ENCODE results near the gene CTNND2.

Gene CTNND2

GRCh38 chr5:11289733-11290132, 614.5 kb downstream of the CTNND2 start:
- DNase-seq (ENCODE audit: low read depth) = no peak
- TF ChIP-seq CTCF (IDR thresholded peaks at IDR 0.05; ENCODE audit: control insufficient read depth, extremely low read depth, insufficient read depth) = no peak; the same call in 1 of the 2 replicates
- no peak overlapping the region for H3K4me3 ChIP-seq (ENCODE audit: low read depth, low read length)

- no peak for TF ChIP-seq CTCF (IDR thresholded peaks at IDR 0.05; ENCODE audit: control insufficient read depth, extremely low read depth, insufficient read depth)
- no peak for DNase-seq (ENCODE audit: low read depth)
- no peak overlapping the region for H3K4me3 ChIP-seq (ENCODE audit: low read depth, low read length)
Measured at GRCh38 chr5:11289208-11289607, 615.0 kb downstream of the CTNND2 start.

DNA sequence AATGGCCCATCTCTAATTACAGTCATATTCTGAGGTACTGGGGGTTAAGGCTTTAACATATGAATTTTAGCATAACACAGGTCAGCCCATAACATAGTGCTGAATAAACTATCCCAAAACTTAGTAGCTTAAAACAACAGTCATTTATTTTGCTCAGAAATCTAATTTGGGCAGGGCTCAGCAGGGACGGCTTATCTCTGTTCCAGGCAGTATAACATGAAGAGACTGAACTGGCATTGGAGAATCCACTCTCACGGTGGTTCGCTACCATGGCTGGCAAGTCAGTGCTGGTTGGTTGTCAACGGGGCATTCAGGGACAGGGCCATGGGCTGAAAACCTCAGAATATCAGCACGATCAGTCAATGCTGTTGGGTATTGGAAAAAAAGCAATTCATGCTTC, 622.4 kb downstream of the CTNND2 start:
- H3K4me3 ChIP-seq (ENCODE audit: low read depth, low read length) = no peak overlapping the region
- TF ChIP-seq CTCF (IDR thresholded peaks at IDR 0.05; ENCODE audit: control insufficient read depth, extremely low read depth, insufficient read depth) = no peak
- no peak for DNase-seq (ENCODE audit: low read depth)

GRCh38 chr5:11277323-11277722, 626.9 kb downstream of the CTNND2 start:
- DNase-seq (ENCODE audit: low read depth) = no peak
- no peak overlapping the region for H3K4me3 ChIP-seq (ENCODE audit: low read depth, low read length)
- no peak for TF ChIP-seq CTCF (IDR thresholded peaks at IDR 0.05; ENCODE audit: control insufficient read depth, extremely low read depth, insufficient read depth)

DNA sequence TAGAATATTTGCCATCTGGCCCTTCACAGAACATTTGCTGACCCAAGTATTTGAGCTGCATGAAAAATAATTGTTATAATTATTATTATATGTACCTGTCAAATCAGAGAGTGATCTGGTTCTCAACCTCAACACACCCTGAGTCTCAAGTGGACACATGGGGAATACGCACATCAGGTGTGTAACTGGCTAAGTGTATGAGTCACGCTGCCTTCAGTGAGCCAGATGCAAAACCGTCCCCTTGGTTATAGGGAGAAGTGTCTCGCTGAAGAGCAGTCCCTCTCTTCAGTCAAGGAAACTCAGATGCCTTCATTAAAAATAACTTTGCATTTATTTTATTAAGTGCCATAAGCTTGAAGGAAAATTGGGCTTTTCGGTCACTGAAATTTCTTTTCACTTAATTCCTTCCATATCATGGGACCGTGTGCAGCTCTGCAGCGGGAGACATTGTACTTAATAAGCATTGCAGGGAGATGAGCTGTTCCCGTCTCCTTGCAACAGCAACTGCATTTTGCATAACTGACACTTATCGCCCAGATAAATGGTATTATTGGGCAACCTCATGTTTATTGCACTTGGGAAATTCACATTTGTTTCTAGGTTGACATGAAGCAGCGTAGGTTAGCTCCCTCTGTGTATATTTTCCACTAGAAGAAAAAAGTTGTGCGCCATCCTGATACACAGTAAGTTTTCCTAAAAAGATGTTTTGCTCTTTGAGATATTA, 630.9 kb downstream of the CTNND2 start:
- no peak for TF ChIP-seq CTCF (IDR thresholded peaks at IDR 0.05; ENCODE audit: control insufficient read depth, extremely low read depth, insufficient read depth)
- DNase-seq (ENCODE audit: low read depth) = no peak
- no peak overlapping the region for H3K4me3 ChIP-seq (ENCODE audit: low read depth, low read length)

GRCh38 chr5:11269515-11269914, 634.7 kb downstream of the CTNND2 start:
- DNase-seq (ENCODE audit: low read depth) = no peak

More at GRCh38 chr5:11269515-11269914, 634.7 kb downstream of the CTNND2 start:
- TF ChIP-seq CTCF (IDR thresholded peaks at IDR 0.05; ENCODE audit: control insufficient read depth, extremely low read depth, insufficient read depth) = no peak
- H3K4me3 ChIP-seq (ENCODE audit: low read depth, low read length) = no peak overlapping the region

Data from LNCaP clone FGC (cell line).